ENCODE results near the gene C22orf15. TPM values are rescaled to one million over a fixed set of nuclear protein-coding genes. Genes with fewer than 3 reads are reported as not detected.

The C22orf15 gene
- total RNA-seq, 2 donors from 2014 or later, result not detected

DNA sequence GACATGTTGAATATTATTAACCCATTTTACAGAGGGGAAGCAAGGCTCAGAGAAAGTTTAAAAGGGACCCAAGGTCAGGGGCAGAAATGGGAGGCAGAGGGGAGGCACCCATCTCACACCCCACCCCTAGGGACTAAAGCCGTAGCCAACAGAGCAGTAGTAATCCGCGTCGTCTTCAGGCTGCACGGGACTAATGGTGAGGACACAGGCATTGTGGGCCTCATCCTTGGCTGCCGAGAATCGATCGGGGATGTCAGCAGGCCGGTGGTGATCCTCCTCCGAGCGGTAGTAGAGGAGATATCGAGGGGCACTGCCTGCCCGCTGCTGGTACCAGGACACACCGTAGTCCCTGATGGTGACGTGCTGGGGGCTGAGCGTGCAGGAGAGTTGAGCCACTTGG is 10.0 kb upstream of the C22orf15 start:
- 95% methylated on average over 16 of the region's 16 CpGs for WGBS
- H3K4me1 ChIP-seq (replicated peaks), result peaks cover 2% of the 10 kb centered on the region
- no peaks in the 10 kb centered on the region for H3K36me3 ChIP-seq
- no peak overlapping the region for H3K27ac ChIP-seq
- DNase-seq (ENCODE audit: low spot score), result no peak
- no peaks in the 10 kb centered on the region for H3K9me3 ChIP-seq
- TF ChIP-seq POLR2AphosphoS5 (IDR thresholded peaks at IDR 0.05) (no peak), POLR2A (IDR thresholded peaks at IDR 0.05) (no peak)
- TF ChIP-seq, protein P1, sequence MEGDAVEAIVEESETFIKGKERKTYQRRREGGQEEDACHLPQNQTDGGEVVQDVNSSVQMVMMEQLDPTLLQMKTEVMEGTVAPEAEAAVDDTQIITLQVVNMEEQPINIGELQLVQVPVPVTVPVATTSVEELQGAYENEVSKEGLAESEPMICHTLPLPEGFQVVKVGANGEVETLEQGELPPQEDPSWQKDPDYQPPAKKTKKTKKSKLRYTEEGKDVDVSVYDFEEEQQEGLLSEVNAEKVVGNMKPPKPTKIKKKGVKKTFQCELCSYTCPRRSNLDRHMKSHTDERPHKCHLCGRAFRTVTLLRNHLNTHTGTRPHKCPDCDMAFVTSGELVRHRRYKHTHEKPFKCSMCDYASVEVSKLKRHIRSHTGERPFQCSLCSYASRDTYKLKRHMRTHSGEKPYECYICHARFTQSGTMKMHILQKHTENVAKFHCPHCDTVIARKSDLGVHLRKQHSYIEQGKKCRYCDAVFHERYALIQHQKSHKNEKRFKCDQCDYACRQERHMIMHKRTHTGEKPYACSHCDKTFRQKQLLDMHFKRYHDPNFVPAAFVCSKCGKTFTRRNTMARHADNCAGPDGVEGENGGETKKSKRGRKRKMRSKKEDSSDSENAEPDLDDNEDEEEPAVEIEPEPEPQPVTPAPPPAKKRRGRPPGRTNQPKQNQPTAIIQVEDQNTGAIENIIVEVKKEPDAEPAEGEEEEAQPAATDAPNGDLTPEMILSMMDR (IDR thresholded peaks at IDR 0.05), result no peak
- no peak overlapping the region for H3K4me3 ChIP-seq
- intact Hi-C loops (cut with DNase I), result no loop called here
- no peaks in the 10 kb centered on the region for H3K27me3 ChIP-seq (replicated peaks; ENCODE audit: insufficient read depth)

DNA sequence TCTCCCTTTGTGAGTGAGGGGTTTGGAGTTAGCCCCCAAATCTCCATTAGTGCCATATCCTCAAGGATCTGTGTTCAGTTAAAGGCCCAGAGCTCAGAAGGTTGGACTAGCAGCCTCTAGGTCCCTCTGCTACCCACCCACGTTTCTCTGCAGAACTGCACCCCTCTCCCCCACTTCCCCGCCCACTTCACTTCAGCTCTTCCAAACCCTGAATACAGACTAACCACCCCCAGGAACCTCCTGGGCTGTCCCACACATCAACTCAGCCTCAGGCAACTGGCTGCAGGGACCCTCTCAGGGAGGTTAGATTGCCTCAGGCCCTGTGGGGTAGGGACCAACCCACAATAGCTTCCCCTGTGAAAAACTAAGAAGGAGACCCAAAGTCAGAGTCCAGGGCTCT is 9.4 kb upstream of the C22orf15 start:
- Histone ChIP-seq H3K4me1 (replicated peaks) (peaks cover 2% of the 10 kb centered on the region), H3K36me3 (no peaks in the 10 kb centered on the region), H3K27ac (no peak overlapping the region), H3K4me3 (no peak overlapping the region), H3K9me3 (no peaks in the 10 kb centered on the region), H3K27me3 (replicated peaks; ENCODE audit: insufficient read depth) (no peaks in the 10 kb centered on the region)
- no peak for DNase-seq (ENCODE audit: low spot score)
- intact Hi-C loops (cut with DNase I), result no loop called here
- TF ChIP-seq POLR2AphosphoS5 (IDR thresholded peaks at IDR 0.05), result no peak
- TF ChIP-seq, protein P1 (IDR thresholded peaks at IDR 0.05), result no peak
- no peak for TF ChIP-seq POLR2A (IDR thresholded peaks at IDR 0.05)
- WGBS, result 82% methylated on average over 2 of the region's 2 CpGs

DNA sequence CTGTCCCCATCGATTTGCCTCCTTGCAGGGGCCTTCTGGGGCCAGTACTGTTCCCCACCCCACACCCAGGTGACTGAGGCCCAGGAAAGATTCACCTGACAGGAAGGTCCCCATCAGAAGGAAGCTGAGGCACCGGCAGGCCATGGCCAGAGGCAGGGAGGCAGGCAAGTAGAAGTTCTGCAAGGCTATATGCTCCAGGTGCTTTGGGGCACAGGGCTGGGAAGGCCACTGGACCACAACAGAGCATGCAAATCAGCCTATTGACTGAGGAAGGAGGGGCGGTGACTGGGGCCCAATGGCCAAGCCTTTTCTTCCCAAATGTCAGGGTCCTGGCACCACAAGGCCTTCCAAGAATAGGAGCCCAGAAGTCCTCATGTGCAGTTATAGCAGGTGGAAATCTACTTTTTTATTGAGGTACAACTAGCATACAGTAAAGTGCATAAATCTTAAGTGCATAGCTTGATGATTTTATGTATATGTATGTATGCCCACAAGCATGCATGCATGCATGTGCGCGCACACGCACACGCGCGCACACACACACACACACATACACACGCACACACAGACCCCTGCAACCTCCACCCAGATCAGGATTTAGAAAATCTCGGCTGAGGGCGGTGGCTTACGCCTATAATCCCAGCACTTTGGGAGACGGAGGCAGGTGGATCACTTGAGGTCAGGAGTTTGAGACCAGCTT is 8.4 kb upstream of the C22orf15 start, which contains the start of gene VPREB3:
Gene VPREB3 (minus strand): TSS at position 206 of the 700 bp plus-strand sequence. CDS start 62 bp downstream, at position 144.
- WGBS, result 94% methylated on average over 14 of the region's 14 CpGs
- no peak within 1 kb of the TSS for H3K27ac ChIP-seq
- no peak within 1 kb of the TSS for H3K4me3 ChIP-seq
- H3K27me3 ChIP-seq (replicated peaks; ENCODE audit: insufficient read depth), result no peaks in the 10 kb centered on the region
- intact Hi-C loops (cut with DNase I), result no loop called here
- H3K9me3 ChIP-seq, result no peaks in the 10 kb centered on the region
- H3K4me1 ChIP-seq (replicated peaks), result peaks cover 2% of the 10 kb centered on the region
- no peak for DNase-seq (ENCODE audit: low spot score)
- TF ChIP-seq POLR2A (IDR thresholded peaks at IDR 0.05), result no peak
- no peak for TF ChIP-seq POLR2AphosphoS5 (IDR thresholded peaks at IDR 0.05)
- TF ChIP-seq, protein P1 (IDR thresholded peaks at IDR 0.05), result no peak
- H3K36me3 ChIP-seq, result no peaks in the 10 kb centered on the region

DNA sequence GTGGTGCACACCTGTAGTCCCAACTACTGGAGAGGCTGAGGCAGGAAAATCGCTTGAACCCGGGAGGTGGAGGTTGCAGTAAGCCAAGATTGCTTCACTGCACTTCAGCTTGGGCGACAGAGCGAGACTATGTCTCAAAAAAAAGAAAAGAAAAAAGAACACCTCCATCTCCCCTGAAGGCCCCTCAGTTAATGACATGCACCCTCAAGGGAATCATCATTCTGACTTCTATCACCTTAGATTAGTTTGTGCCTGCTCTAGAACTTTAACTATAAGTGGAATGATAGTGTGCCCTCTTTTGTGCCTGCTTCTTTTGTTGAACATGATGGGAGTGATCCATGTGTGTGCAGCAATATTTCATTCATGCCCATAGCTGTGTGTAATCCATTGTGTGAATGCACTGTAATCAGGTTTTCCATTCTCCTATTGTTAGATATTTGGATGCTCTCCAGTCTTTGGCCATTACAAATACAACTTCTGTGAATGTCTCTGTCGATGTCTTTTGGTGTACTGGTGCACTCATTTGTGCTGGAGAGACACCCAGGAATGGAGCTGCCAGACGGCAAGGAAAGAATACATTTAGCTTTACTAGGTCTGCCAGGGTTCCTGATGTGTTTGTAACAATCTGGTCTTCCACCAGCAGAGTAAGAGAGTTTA is 7.7 kb upstream of the C22orf15 start:
- TF ChIP-seq, protein P1 (IDR thresholded peaks at IDR 0.05), result no peak
- TF ChIP-seq POLR2AphosphoS5 (IDR thresholded peaks at IDR 0.05) (no peak), POLR2A (IDR thresholded peaks at IDR 0.05) (no peak)
- WGBS, result 60% methylated on average over 6 of the region's 6 CpGs
- H3K27ac ChIP-seq, result no peak overlapping the region
- no peaks in the 10 kb centered on the region for H3K27me3 ChIP-seq (replicated peaks; ENCODE audit: insufficient read depth)
- intact Hi-C loops (cut with DNase I), result no loop called here
- no peak overlapping the region for H3K4me3 ChIP-seq
- DNase-seq (ENCODE audit: low spot score), result no peak
- no peaks in the 10 kb centered on the region for H3K36me3 ChIP-seq
- peaks cover 2% of the 10 kb centered on the region for H3K4me1 ChIP-seq (replicated peaks)
- no peaks in the 10 kb centered on the region for H3K9me3 ChIP-seq
